Neural cell (in vitro differentiated cells): Measurements from ENCODE around the gene CREM. TPM values are rescaled to one million over a fixed set of nuclear protein-coding genes. Genes with fewer than 3 reads are reported as not detected.
A peak's percentile ranks its signal among the peaks of the same experiment; 100 is the strongest.

Experiments
- H2AFZ ChIP-seq: fragments of 200-600, 300-800 bp; sonication (generic), shearing (Covaris generic); 2 replicates; pipeline ENCODE4 v1.6.0; 2014; ENCODE audit warnings: low read depth, mild to moderate bottlenecking, antibody characterized with exemption, low read length, moderate library complexity
- H3F3A ChIP-seq: fragments of 200-600 bp; shearing (Covaris generic); 2 replicates; pipeline ENCODE4 v1.6.1; 2016; ENCODE audit warnings: mild to moderate bottlenecking, moderate library complexity, mixed read lengths, antibody characterized with exemption, low read length; ENCODE audit not compliant: insufficient read depth, poor library complexity, severe bottlenecking
- H3K27ac ChIP-seq: fragments of 200-600, 300-800 bp; sonication (generic), shearing (Covaris generic); 2 replicates; pipeline ENCODE4 v1.5.1; 2014; ENCODE audit warnings: mild to moderate bottlenecking, low read length, moderate library complexity
- H3K27me3 ChIP-seq: fragments of 300-800, 200-600 bp; sonication (generic), shearing (Covaris generic); 2 replicates; pipeline ENCODE4 v1.6.0; 2014; ENCODE audit warnings: mild to moderate bottlenecking, low read depth, low read length, moderate library complexity; ENCODE audit not compliant: insufficient read depth
- H3K36me3 ChIP-seq: fragments of 300-800, 200-600 bp; sonication (generic), shearing (Covaris generic); 2 replicates; pipeline ENCODE4 v1.5.1; 2014; ENCODE audit warnings: mild to moderate bottlenecking, antibody characterized with exemption, low read length, moderate library complexity; ENCODE audit not compliant: insufficient read depth
- H3K4me2 ChIP-seq: fragments of 300-800, 200-600 bp; sonication (generic), shearing (Covaris generic); 2 replicates; pipeline ENCODE4 v1.6.0; 2014; ENCODE audit warnings: mild to moderate bottlenecking, low read length
- H3K4me3 ChIP-seq: fragments of 300-800, 200-600 bp; sonication (generic), shearing (Covaris generic); 2 replicates; pipeline ENCODE4 v1.5.1; 2014; ENCODE audit warnings: mild to moderate bottlenecking, low read length, moderate library complexity
- H3K79me2 ChIP-seq: fragments of 200-600 bp; shearing (Covaris generic); replicated peaks from 2 replicates; pipeline ENCODE4 v1.6.0; 2014; ENCODE audit warnings: mild to moderate bottlenecking, low read length, moderate library complexity; ENCODE audit not compliant: insufficient read depth
- H3K9ac ChIP-seq: fragments of 300-800, 200-600 bp; sonication (generic), shearing (Covaris generic); 2 replicates; pipeline ENCODE4 v1.6.1; 2016; ENCODE audit warnings: mild to moderate bottlenecking, low read length, mixed read lengths
- H3K9me2 ChIP-seq: fragments of 200-600 bp; shearing (Covaris generic); 2 replicates; pipeline ENCODE4 v1.6.1; 2016; ENCODE audit warnings: mild to moderate bottlenecking, low read length, mixed read lengths; ENCODE audit not compliant: insufficient read depth
- H3K9me3 ChIP-seq: fragments of 200-600, 300-800 bp; sonication (generic), shearing (Covaris generic); 2 replicates; pipeline ENCODE4 v1.6.1; 2016; ENCODE audit warnings: mild to moderate bottlenecking, mixed run types, low read length, moderate library complexity, mixed read lengths
- H4K20me1 ChIP-seq: fragments of 200-600 bp; shearing (Covaris generic); 2 replicates; pipeline ENCODE4 v1.6.1; 2016; ENCODE audit warnings: mild to moderate bottlenecking, mixed run types; ENCODE audit not compliant: insufficient read depth
- EP300 ChIP-seq: fragments of 450-650 bp; conservative IDR thresholded peaks from 2 replicates; pipeline ENCODE4 v1.6.1; 2014; ENCODE audit warnings: antibody characterized with exemption, mild to moderate bottlenecking, moderate library complexity; ENCODE audit not compliant: poor library complexity, severe bottlenecking
- EZH2 ChIP-seq: fragments of 200-600, 300-800 bp; shearing (Covaris generic), sonication (generic); IDR thresholded peaks from 2 replicates; pipeline ENCODE4 v1.6.1; 2014; ENCODE audit warnings: antibody characterized with exemption, low read length, borderline replicate concordance, mild to moderate bottlenecking; ENCODE audit not compliant: insufficient read depth, poor library complexity, severe bottlenecking
- MXI1 ChIP-seq: fragments of 450-650 bp; conservative IDR thresholded peaks from 2 replicates; pipeline ENCODE4 v1.6.1; 2014; ENCODE audit warnings: antibody characterized with exemption, mild to moderate bottlenecking; ENCODE audit not compliant: poor library complexity, severe bottlenecking
- POLR2AphosphoS5 ChIP-seq: IDR thresholded peaks from 2 replicates; pipeline ENCODE4 v1.6.1; 2012
- RAD21 ChIP-seq: fragments of 450-650 bp; conservative IDR thresholded peaks from 2 replicates; pipeline ENCODE4 v1.6.1; 2014; ENCODE audit warnings: antibody characterized with exemption, mild to moderate bottlenecking, moderate library complexity
- SMC3 ChIP-seq: fragments of 450-650 bp; conservative IDR thresholded peaks from 2 replicates; pipeline ENCODE4 v1.6.1; 2014; ENCODE audit warnings: antibody characterized with exemption, mild to moderate bottlenecking, moderate library complexity; ENCODE audit not compliant: poor library complexity
- TAF1 ChIP-seq: IDR thresholded peaks from 2 replicates; pipeline ENCODE4 v1.6.1; 2012; ENCODE audit warnings: low read depth
- polyA plus RNA-seq: library from polyadenylated mRNA; depleted of rRNA; stranded (reverse); fragments of >200 nt; gene quantifications from 2 replicates; pipeline ENCODE4 v1.2.3, GENCODE V29; 2014
- TF ChIP-seq, protein P1 (sequence below): fragments of 450-650 bp; IDR thresholded peaks from 2 replicates; pipeline ENCODE4 v1.5.1; 2014; ENCODE audit warnings: antibody characterized with exemption, mild to moderate bottlenecking, moderate library complexity; ENCODE audit not compliant: poor library complexity, severe bottlenecking
- TF ChIP-seq, protein P2 (sequence below): IDR thresholded peaks from 2 replicates; pipeline ENCODE4 v1.6.1; 2012; ENCODE audit warnings: borderline replicate concordance

Gene CREM
- polyA plus RNA-seq, 1 donor from 2014 or later = 67.3 TPM

DNA sequence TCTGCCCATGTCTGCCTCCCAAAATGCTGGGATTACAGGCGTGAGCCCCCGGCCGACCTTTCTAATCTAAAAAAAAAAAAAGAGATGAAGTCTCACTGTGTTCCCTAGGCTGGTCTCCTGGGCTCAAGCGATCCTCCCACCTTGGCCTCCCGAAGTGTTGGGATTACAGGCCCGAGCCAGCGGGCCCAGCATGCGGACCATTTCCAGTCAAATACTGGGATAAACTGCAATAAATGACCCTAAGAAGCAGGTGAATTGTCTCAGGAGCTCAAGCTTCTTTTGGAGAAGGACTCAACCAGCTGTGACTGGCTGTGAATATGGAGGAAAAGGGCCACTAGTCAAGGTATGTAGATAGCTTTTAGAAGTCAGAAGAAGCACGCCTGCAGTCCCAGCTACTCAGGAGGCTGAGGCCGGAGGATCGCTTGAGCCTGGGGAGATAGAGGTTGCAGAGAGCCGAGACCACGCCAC is 550 bp upstream of the CREM start:
- Histone ChIP-seq H3K36me3 (no peaks in the 10 kb centered on the region), H3K9me3 (no peaks in the 10 kb centered on the region), H3K27ac (peak overlapping the region; percentile 92), H4K20me1 (no peaks in the 10 kb centered on the region), H3K4me3 (peak overlapping the region; percentile 93), H3K79me2 (peaks cover 23% of the 10 kb centered on the region), H2AFZ (peak overlapping the region; percentile 75), H3F3A (no peaks in the 10 kb centered on the region), H3K9ac (peak overlapping the region; percentile 88), H3K9me2 (no peaks in the 10 kb centered on the region), H3K27me3 (no peaks in the 10 kb centered on the region), H3K4me2 (peak overlapping the region; percentile 63)
- TF ChIP-seq MXI1 (no peak), SMC3 (no peak), EZH2 (no peak), TAF1 (no peak), POLR2AphosphoS5 (no peak), RAD21 (no peak), EP300 (no peak)
- TF ChIP-seq, protein P1, sequence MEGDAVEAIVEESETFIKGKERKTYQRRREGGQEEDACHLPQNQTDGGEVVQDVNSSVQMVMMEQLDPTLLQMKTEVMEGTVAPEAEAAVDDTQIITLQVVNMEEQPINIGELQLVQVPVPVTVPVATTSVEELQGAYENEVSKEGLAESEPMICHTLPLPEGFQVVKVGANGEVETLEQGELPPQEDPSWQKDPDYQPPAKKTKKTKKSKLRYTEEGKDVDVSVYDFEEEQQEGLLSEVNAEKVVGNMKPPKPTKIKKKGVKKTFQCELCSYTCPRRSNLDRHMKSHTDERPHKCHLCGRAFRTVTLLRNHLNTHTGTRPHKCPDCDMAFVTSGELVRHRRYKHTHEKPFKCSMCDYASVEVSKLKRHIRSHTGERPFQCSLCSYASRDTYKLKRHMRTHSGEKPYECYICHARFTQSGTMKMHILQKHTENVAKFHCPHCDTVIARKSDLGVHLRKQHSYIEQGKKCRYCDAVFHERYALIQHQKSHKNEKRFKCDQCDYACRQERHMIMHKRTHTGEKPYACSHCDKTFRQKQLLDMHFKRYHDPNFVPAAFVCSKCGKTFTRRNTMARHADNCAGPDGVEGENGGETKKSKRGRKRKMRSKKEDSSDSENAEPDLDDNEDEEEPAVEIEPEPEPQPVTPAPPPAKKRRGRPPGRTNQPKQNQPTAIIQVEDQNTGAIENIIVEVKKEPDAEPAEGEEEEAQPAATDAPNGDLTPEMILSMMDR = no peak
- TF ChIP-seq, protein P2, sequence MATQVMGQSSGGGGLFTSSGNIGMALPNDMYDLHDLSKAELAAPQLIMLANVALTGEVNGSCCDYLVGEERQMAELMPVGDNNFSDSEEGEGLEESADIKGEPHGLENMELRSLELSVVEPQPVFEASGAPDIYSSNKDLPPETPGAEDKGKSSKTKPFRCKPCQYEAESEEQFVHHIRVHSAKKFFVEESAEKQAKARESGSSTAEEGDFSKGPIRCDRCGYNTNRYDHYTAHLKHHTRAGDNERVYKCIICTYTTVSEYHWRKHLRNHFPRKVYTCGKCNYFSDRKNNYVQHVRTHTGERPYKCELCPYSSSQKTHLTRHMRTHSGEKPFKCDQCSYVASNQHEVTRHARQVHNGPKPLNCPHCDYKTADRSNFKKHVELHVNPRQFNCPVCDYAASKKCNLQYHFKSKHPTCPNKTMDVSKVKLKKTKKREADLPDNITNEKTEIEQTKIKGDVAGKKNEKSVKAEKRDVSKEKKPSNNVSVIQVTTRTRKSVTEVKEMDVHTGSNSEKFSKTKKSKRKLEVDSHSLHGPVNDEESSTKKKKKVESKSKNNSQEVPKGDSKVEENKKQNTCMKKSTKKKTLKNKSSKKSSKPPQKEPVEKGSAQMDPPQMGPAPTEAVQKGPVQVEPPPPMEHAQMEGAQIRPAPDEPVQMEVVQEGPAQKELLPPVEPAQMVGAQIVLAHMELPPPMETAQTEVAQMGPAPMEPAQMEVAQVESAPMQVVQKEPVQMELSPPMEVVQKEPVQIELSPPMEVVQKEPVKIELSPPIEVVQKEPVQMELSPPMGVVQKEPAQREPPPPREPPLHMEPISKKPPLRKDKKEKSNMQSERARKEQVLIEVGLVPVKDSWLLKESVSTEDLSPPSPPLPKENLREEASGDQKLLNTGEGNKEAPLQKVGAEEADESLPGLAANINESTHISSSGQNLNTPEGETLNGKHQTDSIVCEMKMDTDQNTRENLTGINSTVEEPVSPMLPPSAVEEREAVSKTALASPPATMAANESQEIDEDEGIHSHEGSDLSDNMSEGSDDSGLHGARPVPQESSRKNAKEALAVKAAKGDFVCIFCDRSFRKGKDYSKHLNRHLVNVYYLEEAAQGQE = no peak

DNA sequence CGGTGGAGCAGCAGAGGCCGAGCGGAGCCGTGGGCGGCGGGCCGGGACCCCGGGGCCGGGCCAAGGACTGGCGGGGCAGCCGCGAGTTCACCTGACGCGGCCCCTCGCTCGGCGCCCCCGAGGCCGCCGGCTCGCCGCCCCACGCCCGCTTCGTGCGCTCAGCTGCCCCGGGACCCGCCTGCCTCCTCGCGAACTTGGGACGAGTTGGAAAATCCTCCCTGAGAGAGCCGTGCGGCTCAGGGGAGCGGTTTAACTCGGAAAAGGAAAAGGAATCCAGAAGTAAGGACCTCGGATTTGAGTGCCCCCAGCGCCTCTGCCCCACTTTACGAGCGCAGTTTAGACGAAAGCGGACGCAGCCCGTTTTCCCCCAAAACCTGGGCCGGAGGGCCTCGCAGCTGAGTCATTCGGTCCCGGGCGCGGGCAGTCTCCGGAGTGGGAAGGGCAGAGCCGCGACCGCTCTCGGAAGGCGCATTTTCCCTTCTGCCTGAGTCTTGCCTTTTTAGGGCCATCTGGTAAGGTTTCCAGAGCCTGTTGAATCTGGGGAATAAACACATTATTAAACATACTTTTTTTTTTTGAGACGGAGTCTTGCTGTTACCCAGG is 744 bp downstream of the CREM start:
- no peaks in the 10 kb centered on the region for H3K27me3 ChIP-seq
- H2AFZ ChIP-seq = peak overlapping the region; percentile 70
- no peaks in the 10 kb centered on the region for H4K20me1 ChIP-seq
- no peaks in the 10 kb centered on the region for H3K9me3 ChIP-seq
- H3K27ac ChIP-seq = peak overlapping the region; percentile 92
- H3K36me3 ChIP-seq = no peaks in the 10 kb centered on the region
- no peaks in the 10 kb centered on the region for H3F3A ChIP-seq
- peak overlapping the region; percentile 93 for H3K4me3 ChIP-seq
- peak overlapping the region; percentile 88 for H3K9ac ChIP-seq
- H3K4me2 ChIP-seq = peak overlapping the region; percentile 39
- TF ChIP-seq SMC3 (no peak), POLR2AphosphoS5 (no peak)
- TF ChIP-seq, protein P2 = peak; percentile 11
- H3K79me2 ChIP-seq = peaks cover 23% of the 10 kb centered on the region
- H3K9me2 ChIP-seq = no peaks in the 10 kb centered on the region
